ENCODE data around the gene BCL2L14.

- no peak for TF ChIP-seq EZH2 (IDR thresholded peaks at IDR 0.05; ENCODE audit: borderline replicate concordance, insufficient read depth, low read depth, low read length, poor library complexity, severe bottlenecking)
- TF ChIP-seq CTCF (IDR thresholded peaks at IDR 0.05) = no peak
Observed at GRCh38 chr12:12081836-12082497, 11.2 kb downstream of the BCL2L14 start.

Data from B cell (primary cell).